ENCODE measurements around the gene CAMTA1. TPM values are rescaled to one million over a fixed set of nuclear protein-coding genes. Genes with fewer than 3 reads are reported as not detected.

CAMTA1 gene
- total RNA-seq, 1 donor from 2014 or later, result 81.6 TPM

- no peak for TF ChIP-seq CTCF (IDR thresholded peaks at IDR 0.05)
- Mint-ChIP-seq H3K9me3 (ENCODE audit: unreplicated experiment) (peaks cover 7% of the 10 kb centered on the region), H3K27me3 (ENCODE audit: unreplicated experiment) (no peaks in the 10 kb centered on the region), H3K27ac (ENCODE audit: unreplicated experiment) (no peak overlapping the region), H3K36me3 (ENCODE audit: unreplicated experiment) (peaks cover under 1% of the 10 kb centered on the region), H3K4me3 (ENCODE audit: unreplicated experiment) (no peak overlapping the region), H3K4me1 (ENCODE audit: unreplicated experiment) (peaks cover 28% of the 10 kb centered on the region)
- no peak for DNase-seq (ENCODE audit: extremely low spot score, unreplicated experiment)
Measured at GRCh38 chr1:7263021-7263960, 478.0 kb downstream of the CAMTA1 start.

- H3K4me1 Mint-ChIP-seq (ENCODE audit: unreplicated experiment), result peaks cover 28% of the 10 kb centered on the region
- peaks cover 12% of the 10 kb centered on the region for H3K9me3 Mint-ChIP-seq (ENCODE audit: unreplicated experiment)
- no peak for TF ChIP-seq CTCF (IDR thresholded peaks at IDR 0.05)
- no peaks in the 10 kb centered on the region for H3K27me3 Mint-ChIP-seq (ENCODE audit: unreplicated experiment)
- peak; percentile 73 for DNase-seq (ENCODE audit: extremely low spot score, unreplicated experiment)
- peaks cover 5% of the 10 kb centered on the region for H3K36me3 Mint-ChIP-seq (ENCODE audit: unreplicated experiment)
- no peak overlapping the region for H3K4me3 Mint-ChIP-seq (ENCODE audit: unreplicated experiment)
- H3K27ac Mint-ChIP-seq (ENCODE audit: unreplicated experiment), result no peak overlapping the region
Measured at GRCh38 chr1:7264101-7264500, 478.8 kb downstream of the CAMTA1 start.

DNA sequence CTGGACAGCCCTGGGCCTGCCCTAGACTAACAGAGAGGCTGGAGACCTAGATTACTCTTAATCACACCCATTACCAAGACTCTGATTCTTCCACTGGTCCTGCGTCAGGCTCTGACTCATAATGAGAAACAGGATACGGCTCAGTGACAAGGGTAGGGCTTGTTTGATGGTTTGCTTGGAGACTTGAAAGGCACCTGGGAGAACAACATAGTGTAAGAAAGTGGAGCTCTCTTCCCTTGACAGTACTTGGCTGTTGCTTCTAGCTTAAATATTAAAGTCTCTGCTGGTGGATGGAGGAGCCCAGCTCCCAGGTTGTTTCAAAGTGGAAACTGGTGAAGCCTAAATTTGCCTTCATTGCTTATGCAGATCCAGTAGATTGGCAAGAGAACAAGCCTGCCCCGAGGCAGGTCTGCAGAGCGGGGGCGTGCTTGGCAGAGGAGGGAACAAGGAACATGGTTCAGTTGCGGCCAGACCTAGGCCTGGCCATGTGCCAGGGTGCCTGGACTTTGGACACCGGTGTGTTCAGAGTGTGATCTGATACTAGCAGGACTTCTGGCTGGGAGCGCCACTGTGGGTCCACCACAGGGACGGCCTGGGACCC, 480.6 kb downstream of the CAMTA1 start:
- no peak for TF ChIP-seq CTCF (IDR thresholded peaks at IDR 0.05)
- Mint-ChIP-seq H3K27me3 (ENCODE audit: unreplicated experiment) (no peaks in the 10 kb centered on the region), H3K4me1 (ENCODE audit: unreplicated experiment) (peaks cover 28% of the 10 kb centered on the region), H3K9me3 (ENCODE audit: unreplicated experiment) (peaks cover 20% of the 10 kb centered on the region), H3K27ac (ENCODE audit: unreplicated experiment) (no peak overlapping the region), H3K4me3 (ENCODE audit: unreplicated experiment) (no peak overlapping the region), H3K36me3 (ENCODE audit: unreplicated experiment) (peaks cover 7% of the 10 kb centered on the region)
- DNase-seq (ENCODE audit: extremely low spot score, unreplicated experiment), result peak; percentile 81

DNA sequence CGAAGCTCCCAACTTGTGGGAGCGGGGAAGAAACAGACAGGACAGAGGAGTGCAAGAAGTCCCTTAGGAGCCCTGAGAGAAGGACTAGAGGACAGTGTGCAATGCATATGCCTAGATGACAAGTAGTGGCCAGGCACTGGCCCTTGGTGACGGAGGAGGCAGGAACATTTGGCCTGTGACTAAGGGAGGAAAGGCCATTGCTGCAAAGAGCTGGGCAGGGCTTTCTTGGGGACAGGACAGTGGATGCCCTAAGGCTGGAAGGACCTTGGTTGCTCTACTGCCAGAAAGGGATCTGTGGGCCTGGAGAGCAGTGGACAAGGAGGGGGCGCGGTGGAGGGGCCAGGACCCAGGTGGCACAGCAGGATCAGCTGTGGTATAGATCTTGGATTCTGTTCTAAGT, 481.3 kb downstream of the CAMTA1 start:
- TF ChIP-seq CTCF (IDR thresholded peaks at IDR 0.05), result no peak
- H3K27me3 Mint-ChIP-seq (ENCODE audit: unreplicated experiment), result no peaks in the 10 kb centered on the region
- H3K36me3 Mint-ChIP-seq (ENCODE audit: unreplicated experiment), result peaks cover 7% of the 10 kb centered on the region
- peak; percentile 46 for DNase-seq (ENCODE audit: extremely low spot score, unreplicated experiment)
- H3K27ac Mint-ChIP-seq (ENCODE audit: unreplicated experiment), result no peak overlapping the region
- H3K9me3 Mint-ChIP-seq (ENCODE audit: unreplicated experiment), result peaks cover 20% of the 10 kb centered on the region
- H3K4me3 Mint-ChIP-seq (ENCODE audit: unreplicated experiment), result no peak overlapping the region
- peaks cover 28% of the 10 kb centered on the region for H3K4me1 Mint-ChIP-seq (ENCODE audit: unreplicated experiment)

GRCh38 chr1:7267493-7267892, 482.2 kb downstream of the CAMTA1 start:
- DNase-seq (ENCODE audit: extremely low spot score, unreplicated experiment), result peak; percentile 38
- Mint-ChIP-seq H3K27ac (ENCODE audit: unreplicated experiment) (no peak overlapping the region), H3K4me1 (ENCODE audit: unreplicated experiment) (peaks cover 28% of the 10 kb centered on the region), H3K9me3 (ENCODE audit: unreplicated experiment) (peaks cover 20% of the 10 kb centered on the region), H3K36me3 (ENCODE audit: unreplicated experiment) (peaks cover 7% of the 10 kb centered on the region), H3K4me3 (ENCODE audit: unreplicated experiment) (no peak overlapping the region), H3K27me3 (ENCODE audit: unreplicated experiment) (no peaks in the 10 kb centered on the region)
- no peak for TF ChIP-seq CTCF (IDR thresholded peaks at IDR 0.05)
